Measurements from ENCODE around the gene S1PR4.
"Not testable (repeated sequence)": the region's sequence is repeated elsewhere in the genome, so short reads cannot be mapped to it uniquely, and the experiment has no call there.

S1PR4 gene

GRCh38 chr19:3196933-3197205, 18.3 kb downstream of the S1PR4 start:
- no peak for DNase-seq

GRCh38 chr19:3198901-3199700, 20.5 kb downstream of the S1PR4 start:
- DNase-seq, result no peak

GRCh38 chr19:3201072-3201700, 22.6 kb downstream of the S1PR4 start:
- DNase-seq, result no peak

GRCh38 chr19:3201911-3202310, 23.3 kb downstream of the S1PR4 start:
- DNase-seq, result no peak

- DNase-seq, result no peak
Measured at GRCh38 chr19:3202346-3202745, 23.8 kb downstream of the S1PR4 start.

- not testable (repeated sequence) for DNase-seq
Measured at GRCh38 chr19:3202895-3203294, 24.3 kb downstream of the S1PR4 start.

GRCh38 chr19:3203805-3204645, 25.5 kb downstream of the S1PR4 start:
- DNase-seq, result no peak

- no peak for DNase-seq
Measured at GRCh38 chr19:3204646-3205275, 26.2 kb downstream of the S1PR4 start.

- no peak for DNase-seq
Measured at GRCh38 chr19:3206216-3206953, 27.8 kb downstream of the S1PR4 start.

GRCh38 chr19:3207461-3208242, 29.1 kb downstream of the S1PR4 start:
- no peak for DNase-seq

GRCh38 chr19:3208317-3209207, 30.0 kb downstream of the S1PR4 start:
- DNase-seq, result no peak

GRCh38 chr19:3210347-3211017, 31.9 kb downstream of the S1PR4 start:
- DNase-seq, result peak; percentile 72

- DNase-seq, result no peak
Measured at GRCh38 chr19:3211191-3211590, 32.6 kb downstream of the S1PR4 start.

GRCh38 chr19:3213159-3213558, 34.6 kb downstream of the S1PR4 start:
- DNase-seq, result no peak

GRCh38 chr19:3216874-3217273, 38.3 kb downstream of the S1PR4 start:
- no peak for DNase-seq

GRCh38 chr19:3220576-3220975, 42.0 kb downstream of the S1PR4 start:
- no peak for DNase-seq

- not testable (repeated sequence) for DNase-seq
Measured at GRCh38 chr19:3221576-3221975, 43.0 kb downstream of the S1PR4 start.

GRCh38 chr19:3222709-3223108, 44.1 kb downstream of the S1PR4 start:
- DNase-seq, result no peak

GRCh38 chr19:3224346-3225168, 46.0 kb downstream of the S1PR4 start, which contains the start of gene CELF5:
Gene CELF5, plus strand, starts transcription at chr19:3224661. Its CDS starts 79 bp downstream, at chr19:3224740.
- peak; percentile 68 for DNase-seq

Data from activated CD8-positive, alpha-beta memory T cell treated with anti-CD3 and anti-CD28 coated beads, Interleukin-2, amount 50 U/mL, for 4 hours (primary cell).